ENCODE data around the gene NECAB3. TPM values are rescaled to one million over a fixed set of nuclear protein-coding genes. Genes with fewer than 3 reads are reported as not detected.
"Not testable (repeated sequence)": the region's sequence is repeated elsewhere in the genome, so short reads cannot be mapped to it uniquely, and the experiment has no call there.

Gene NECAB3
- total RNA-seq, 1 experiment from 2014 or later, result 30.8 TPM

GRCh38 chr20:33703498-33704137 lies 29.4 kb upstream of the NECAB3 start:
- Histone ChIP-seq H3K4me1 (no peaks in the 10 kb centered on the region), H3K36me3 (peaks cover 3% of the 10 kb centered on the region; the same call in 1 of the 2 replicates), H3K27me3 (no peaks in the 10 kb centered on the region), H3K27ac (no peak overlapping the region), H3K9me3 (replicated peaks) (no peaks in the 10 kb centered on the region), H3K4me3 (no peak overlapping the region)
- no peak for DNase-seq

DNA sequence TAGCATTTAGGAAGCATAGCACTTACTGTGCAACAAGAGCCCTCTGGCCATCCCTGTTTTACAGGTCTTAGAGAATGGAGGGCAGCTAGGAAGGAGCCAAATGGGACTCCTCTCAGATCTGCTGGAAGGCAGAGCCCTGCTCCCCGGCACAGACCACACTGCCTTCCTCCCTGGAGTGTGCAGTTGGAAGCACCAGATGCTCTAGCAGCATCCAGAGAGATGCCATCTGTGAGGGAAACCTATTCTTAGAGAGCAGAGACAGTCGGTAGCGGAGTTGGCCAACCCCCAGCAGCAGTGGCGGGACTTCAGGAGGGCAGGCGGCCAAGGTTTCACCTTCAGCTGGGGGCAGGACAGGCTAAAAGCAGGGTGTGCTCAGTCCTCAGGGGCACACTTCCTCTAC lies 28.6 kb upstream of the NECAB3 start:
- H3K36me3 ChIP-seq, result peaks cover 3% of the 10 kb centered on the region; the same call in 1 of the 2 replicates
- H3K9me3 ChIP-seq (replicated peaks), result no peaks in the 10 kb centered on the region; the same call in 1 of the 2 replicates
- no peak overlapping the region for H3K27ac ChIP-seq
- DNase-seq, result no peak
- H3K27me3 ChIP-seq, result no peaks in the 10 kb centered on the region
- no peaks in the 10 kb centered on the region for H3K4me1 ChIP-seq
- no peak overlapping the region for H3K4me3 ChIP-seq

- H3K9me3 ChIP-seq (replicated peaks), result no peaks in the 10 kb centered on the region; the same call in 1 of the 2 replicates
- no peak overlapping the region for H3K4me3 ChIP-seq
- no peak for DNase-seq
- no peaks in the 10 kb centered on the region for H3K36me3 ChIP-seq
- H3K27me3 ChIP-seq, result no peaks in the 10 kb centered on the region
- no peak overlapping the region for H3K27ac ChIP-seq
- H3K4me1 ChIP-seq, result no peaks in the 10 kb centered on the region
Measured at GRCh38 chr20:33701629-33702450, 27.6 kb upstream of the NECAB3 start.

- H3K36me3 ChIP-seq; H3K9me3 ChIP-seq (replicated peaks); H3K4me1 ChIP-seq; DNase-seq; H3K27ac ChIP-seq; H3K27me3 ChIP-seq; H3K4me3 ChIP-seq: not testable (repeated sequence)
Measured at GRCh38 chr20:33700696-33701441, 26.6 kb upstream of the NECAB3 start.

DNA sequence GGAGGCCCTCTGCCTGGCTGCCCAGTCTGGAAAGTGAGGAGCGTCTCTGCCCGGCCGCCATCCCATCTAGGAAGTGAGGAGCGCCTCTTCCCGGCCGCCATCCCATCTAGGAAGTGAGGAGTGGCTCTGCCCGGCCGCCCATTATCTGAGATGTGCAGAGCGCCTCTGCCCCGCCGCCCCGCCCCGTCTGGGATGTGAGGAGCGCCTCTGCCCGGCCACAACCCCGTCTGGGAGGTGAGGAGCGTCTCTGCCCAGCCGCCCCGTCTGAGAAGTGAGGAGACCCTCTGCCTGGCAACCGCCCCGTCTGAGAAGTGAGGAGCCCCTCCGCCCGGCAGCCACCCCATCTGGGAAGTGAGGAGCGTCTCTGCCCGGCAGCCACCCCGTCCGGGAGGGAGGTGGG lies 24.7 kb upstream of the NECAB3 start:
- not testable (repeated sequence) for H3K36me3 ChIP-seq; H3K9me3 ChIP-seq (replicated peaks); H3K27me3 ChIP-seq; DNase-seq; H3K4me1 ChIP-seq; H3K27ac ChIP-seq; H3K4me3 ChIP-seq

- Histone ChIP-seq H3K27me3 (no peaks in the 10 kb centered on the region), H3K36me3 (no peaks in the 10 kb centered on the region), H3K4me1 (no peaks in the 10 kb centered on the region), H3K27ac (no peak overlapping the region), H3K4me3 (no peak overlapping the region), H3K9me3 (replicated peaks) (no peaks in the 10 kb centered on the region; the same call in 1 of the 2 replicates)
- no peak for DNase-seq
Measured at GRCh38 chr20:33697129-33697528, 22.9 kb upstream of the NECAB3 start.

GRCh38 chr20:33696448-33696847 lies 22.2 kb upstream of the NECAB3 start:
- no peak for DNase-seq
- H3K36me3 ChIP-seq, result no peaks in the 10 kb centered on the region
- H3K9me3 ChIP-seq (replicated peaks), result no peaks in the 10 kb centered on the region; the same call in 1 of the 2 replicates
- no peak overlapping the region for H3K27ac ChIP-seq
- H3K27me3 ChIP-seq, result no peaks in the 10 kb centered on the region
- H3K4me3 ChIP-seq, result no peak overlapping the region
- H3K4me1 ChIP-seq, result no peaks in the 10 kb centered on the region

GRCh38 chr20:33694639-33695012 lies 20.4 kb upstream of the NECAB3 start:
- Histone ChIP-seq H3K4me3 (no peak overlapping the region), H3K4me1 (peaks cover 6% of the 10 kb centered on the region), H3K36me3 (no peaks in the 10 kb centered on the region), H3K27ac (no peak overlapping the region), H3K9me3 (replicated peaks) (no peaks in the 10 kb centered on the region; the same call in 1 of the 2 replicates), H3K27me3 (no peaks in the 10 kb centered on the region)
- no peak for DNase-seq

- no peak for DNase-seq
- H3K9me3 ChIP-seq (replicated peaks), result no peaks in the 10 kb centered on the region; the same call in 1 of the 2 replicates
- no peak overlapping the region for H3K27ac ChIP-seq
- H3K36me3 ChIP-seq, result no peaks in the 10 kb centered on the region
- no peak overlapping the region for H3K4me3 ChIP-seq
- peaks cover 9% of the 10 kb centered on the region for H3K4me1 ChIP-seq
- no peaks in the 10 kb centered on the region for H3K27me3 ChIP-seq
Measured at GRCh38 chr20:33693741-33694638, 19.8 kb upstream of the NECAB3 start.

GRCh38 chr20:33693289-33693688 lies 19.1 kb upstream of the NECAB3 start:
- H3K4me1 ChIP-seq, result peaks cover 9% of the 10 kb centered on the region
- H3K27ac ChIP-seq, result no peak overlapping the region
- H3K27me3 ChIP-seq, result no peaks in the 10 kb centered on the region
- H3K4me3 ChIP-seq, result no peak overlapping the region
- no peaks in the 10 kb centered on the region; the same call in 1 of the 2 replicates for H3K9me3 ChIP-seq (replicated peaks)
- no peak for DNase-seq
- no peaks in the 10 kb centered on the region for H3K36me3 ChIP-seq

GRCh38 chr20:33689973-33690372 lies 15.7 kb upstream of the NECAB3 start:
- DNase-seq, result peak; percentile 61 to 76
- Histone ChIP-seq H3K4me1 (peaks cover 15% of the 10 kb centered on the region), H3K4me3 (no peak overlapping the region), H3K27me3 (no peaks in the 10 kb centered on the region), H3K9me3 (replicated peaks) (no peaks in the 10 kb centered on the region), H3K27ac (no peak overlapping the region), H3K36me3 (0 out of 2 replicates have a peak, but pooled peaks cover 2% of the 10 kb centered on the region)

DNA sequence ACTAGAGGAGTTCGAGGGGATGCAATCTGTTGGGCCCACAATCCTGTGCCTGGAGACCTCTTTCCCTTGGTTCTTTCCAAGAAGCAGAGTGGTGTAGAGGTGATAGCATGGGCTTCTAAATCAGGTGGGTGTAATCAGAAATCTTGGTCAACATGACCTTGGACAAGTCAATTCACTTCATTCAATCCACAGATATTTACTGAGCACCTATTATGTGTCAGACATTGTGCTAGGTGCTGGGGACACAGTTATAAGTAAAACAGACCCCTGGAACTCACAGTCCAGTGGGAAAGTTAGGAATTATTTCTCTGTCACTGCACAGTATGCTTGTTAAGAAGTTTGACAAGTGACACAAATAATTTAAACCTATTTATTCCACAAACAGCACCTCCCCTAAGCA lies 15.3 kb upstream of the NECAB3 start:
- H3K4me1 ChIP-seq, result peaks cover 20% of the 10 kb centered on the region
- no peak for DNase-seq
- 0 out of 2 replicates have a peak, but pooled peaks cover 2% of the 10 kb centered on the region for H3K36me3 ChIP-seq
- H3K9me3 ChIP-seq (replicated peaks), result no peaks in the 10 kb centered on the region
- no peaks in the 10 kb centered on the region for H3K27me3 ChIP-seq
- no peak overlapping the region for H3K4me3 ChIP-seq
- no peak overlapping the region for H3K27ac ChIP-seq

DNA sequence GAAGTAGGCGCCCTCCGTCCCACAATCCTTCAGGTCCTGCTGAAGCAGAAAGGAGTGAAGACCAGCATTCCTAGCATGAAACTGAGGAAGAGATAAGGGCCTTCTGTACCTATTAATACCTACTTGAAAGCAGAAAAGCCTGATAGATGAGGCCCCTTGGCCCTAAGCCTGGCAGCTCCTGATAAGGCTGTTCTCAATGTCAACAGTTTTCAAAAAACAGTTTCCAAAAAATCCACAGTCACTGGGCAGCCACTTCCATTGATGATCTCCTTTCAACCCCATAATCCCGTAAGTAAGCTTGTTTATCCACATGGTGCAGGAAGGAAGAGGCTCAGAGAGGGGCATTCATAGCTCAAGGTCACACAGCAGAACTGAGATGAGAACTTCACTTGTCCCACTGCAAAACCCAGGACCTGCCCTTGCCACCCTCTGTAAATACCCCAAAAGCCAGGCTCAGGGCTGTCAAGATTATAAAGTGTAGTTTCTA lies 14.8 kb upstream of the NECAB3 start:
- Histone ChIP-seq H3K9me3 (replicated peaks) (no peaks in the 10 kb centered on the region), H3K27ac (no peak overlapping the region), H3K4me3 (no peak overlapping the region), H3K36me3 (peaks cover 3% of the 10 kb centered on the region), H3K27me3 (no peaks in the 10 kb centered on the region), H3K4me1 (peaks cover 23% of the 10 kb centered on the region)
- no peak for DNase-seq

Measured in SJCRH30 (cell line).